ENCODE results near the gene TRAPPC5. TPM values are rescaled to one million over a fixed set of nuclear protein-coding genes. Genes with fewer than 3 reads are reported as not detected.

Gene TRAPPC5
- 83.9 to 93.7 TPM (median 85.2 TPM) in 3 replicates for total RNA-seq

DNA sequence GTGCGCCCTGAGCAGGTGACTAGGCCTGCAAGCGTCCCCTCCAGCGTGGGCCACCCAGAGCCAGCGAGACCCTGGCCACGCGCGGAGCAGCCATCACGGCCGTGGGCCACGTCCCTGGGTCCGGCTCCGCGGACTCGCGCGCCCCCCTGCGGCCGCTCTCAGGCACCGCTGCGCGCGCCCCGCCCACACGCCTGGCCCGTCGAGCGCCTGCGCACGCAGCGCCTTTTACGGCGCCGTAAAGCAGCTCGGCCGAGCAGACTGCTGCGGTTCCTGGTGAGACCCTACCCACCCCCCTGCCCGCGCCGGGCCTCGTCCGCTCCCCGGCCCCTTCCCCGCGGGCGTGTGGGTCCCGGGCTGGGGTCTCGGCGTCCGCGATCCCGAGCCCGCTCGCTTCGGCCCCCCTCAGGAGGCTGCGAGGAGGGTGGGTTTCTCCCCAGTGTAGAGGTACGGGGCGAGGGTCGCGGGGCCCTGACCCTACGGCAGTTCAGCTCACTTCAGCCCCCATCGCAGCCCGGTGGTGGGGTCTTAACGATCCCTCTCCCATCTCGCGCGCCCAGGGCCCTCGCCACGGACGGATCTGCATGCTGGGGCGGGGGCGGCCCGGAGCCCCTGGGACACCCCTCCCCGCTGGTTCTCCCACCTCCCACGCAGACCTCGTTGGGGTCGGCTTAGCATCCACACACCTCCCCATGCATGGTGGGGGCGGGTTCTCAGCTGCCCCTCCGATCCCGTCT lies at the start of gene TRAPPC5:
TSS of gene TRAPPC5 (plus strand) at position 228 of the 734 bp plus-strand sequence. CDS start 1,421 bp downstream, outside the sequence.
- peak; percentile 87 to 95 for DNase-seq (ENCODE audit: low spot score in 2 of 2, unreplicated experiment in 2 of 2)
- H3K36me3 Mint-ChIP-seq: peaks cover 13% of the 10 kb centered on the region
- H3K4me3 Mint-ChIP-seq: peak within 1 kb of the TSS; percentile 84
- H3K9me3 Mint-ChIP-seq: no peaks in the 10 kb centered on the region
- peaks cover 33% of the 10 kb centered on the region for H3K27me3 Mint-ChIP-seq (ENCODE audit: low read depth)
- TF ChIP-seq, protein P1, sequence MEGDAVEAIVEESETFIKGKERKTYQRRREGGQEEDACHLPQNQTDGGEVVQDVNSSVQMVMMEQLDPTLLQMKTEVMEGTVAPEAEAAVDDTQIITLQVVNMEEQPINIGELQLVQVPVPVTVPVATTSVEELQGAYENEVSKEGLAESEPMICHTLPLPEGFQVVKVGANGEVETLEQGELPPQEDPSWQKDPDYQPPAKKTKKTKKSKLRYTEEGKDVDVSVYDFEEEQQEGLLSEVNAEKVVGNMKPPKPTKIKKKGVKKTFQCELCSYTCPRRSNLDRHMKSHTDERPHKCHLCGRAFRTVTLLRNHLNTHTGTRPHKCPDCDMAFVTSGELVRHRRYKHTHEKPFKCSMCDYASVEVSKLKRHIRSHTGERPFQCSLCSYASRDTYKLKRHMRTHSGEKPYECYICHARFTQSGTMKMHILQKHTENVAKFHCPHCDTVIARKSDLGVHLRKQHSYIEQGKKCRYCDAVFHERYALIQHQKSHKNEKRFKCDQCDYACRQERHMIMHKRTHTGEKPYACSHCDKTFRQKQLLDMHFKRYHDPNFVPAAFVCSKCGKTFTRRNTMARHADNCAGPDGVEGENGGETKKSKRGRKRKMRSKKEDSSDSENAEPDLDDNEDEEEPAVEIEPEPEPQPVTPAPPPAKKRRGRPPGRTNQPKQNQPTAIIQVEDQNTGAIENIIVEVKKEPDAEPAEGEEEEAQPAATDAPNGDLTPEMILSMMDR (IDR thresholded peaks at IDR 0.05; ENCODE audit: unreplicated experiment): peak; percentile 82
- H3K4me1 Mint-ChIP-seq: peaks cover 12% of the 10 kb centered on the region
- peak within 1 kb of the TSS; percentile 87 for H3K27ac Mint-ChIP-seq

DNA sequence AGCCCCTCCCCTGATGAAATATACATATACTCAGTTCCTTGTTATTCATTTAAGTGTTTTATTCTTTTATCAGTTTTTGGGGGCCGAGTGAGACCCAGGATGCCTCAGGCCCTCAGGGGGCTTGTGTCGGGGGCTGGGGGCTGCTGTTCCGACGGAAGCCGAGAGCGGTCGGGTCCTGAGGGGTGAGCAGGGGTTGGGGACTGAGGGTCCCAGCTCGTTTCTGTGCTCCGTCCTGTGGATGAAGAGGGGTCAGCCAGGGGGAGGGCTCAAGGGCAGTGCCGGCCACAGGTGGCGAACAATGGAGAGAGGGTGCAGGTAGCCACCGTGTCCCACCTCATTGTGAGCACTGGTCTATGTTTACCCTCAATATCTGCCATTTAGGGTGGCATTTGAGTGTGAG lies 49.1 kb upstream of the TRAPPC5 start:
- peak overlapping the region; percentile 44 for H3K4me3 Mint-ChIP-seq
- H3K9me3 Mint-ChIP-seq: no peaks in the 10 kb centered on the region
- H3K4me1 Mint-ChIP-seq: peaks cover 33% of the 10 kb centered on the region
- peaks cover 17% of the 10 kb centered on the region for H3K27me3 Mint-ChIP-seq (ENCODE audit: low read depth)
- H3K36me3 Mint-ChIP-seq: peaks cover 8% of the 10 kb centered on the region
- H3K27ac Mint-ChIP-seq: no peak overlapping the region
- no peak for DNase-seq (ENCODE audit: low spot score in 2 of 2, unreplicated experiment in 2 of 2)
- TF ChIP-seq, protein P1 (IDR thresholded peaks at IDR 0.05; ENCODE audit: unreplicated experiment): no peak

DNA sequence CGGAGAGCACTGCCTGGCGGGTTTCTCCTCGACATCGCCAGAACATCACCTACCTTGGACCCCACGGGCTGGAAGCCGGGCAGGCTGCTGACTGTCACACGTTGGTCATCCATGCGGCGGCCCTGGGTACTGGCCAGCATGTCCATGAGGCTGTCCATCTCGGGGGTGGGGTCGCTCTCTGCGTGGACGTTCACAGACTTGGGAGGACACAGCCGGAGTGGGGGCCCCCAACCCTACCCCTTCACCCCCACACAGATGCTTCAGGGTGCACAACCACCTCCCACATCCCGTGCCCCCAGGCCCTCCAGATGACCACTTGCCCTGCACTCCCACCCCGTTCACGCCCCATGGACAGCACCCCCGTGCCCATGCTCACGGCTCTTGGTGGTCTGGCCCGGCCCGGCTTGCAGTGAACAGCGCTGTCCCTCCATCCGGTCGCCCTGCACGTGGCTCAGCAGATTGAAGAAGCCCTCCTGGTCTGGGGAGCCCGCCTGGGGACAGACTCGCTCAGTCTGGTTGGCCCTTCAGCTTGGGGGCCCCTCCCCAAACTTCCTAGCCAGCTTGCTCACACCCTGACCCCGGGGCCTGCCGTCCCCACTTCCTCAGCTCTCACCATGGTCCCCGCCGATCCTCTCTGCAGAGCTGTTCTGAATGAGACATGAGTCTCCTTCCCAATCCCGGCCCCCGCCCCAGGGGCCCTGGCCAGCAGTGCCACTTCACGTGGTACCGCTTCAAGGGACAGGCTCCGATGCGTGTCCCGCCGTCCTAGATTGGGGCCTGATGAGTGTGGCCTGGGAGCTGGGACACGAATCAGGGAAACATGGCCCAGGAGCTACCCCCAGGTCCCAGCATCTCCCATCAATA lies 48.1 kb upstream of the TRAPPC5 start:
- peak overlapping the region; percentile 28 for H3K4me3 Mint-ChIP-seq
- H3K4me1 Mint-ChIP-seq: peaks cover 33% of the 10 kb centered on the region
- H3K27ac Mint-ChIP-seq: no peak overlapping the region
- no peak for DNase-seq (ENCODE audit: low spot score in 2 of 2, unreplicated experiment in 2 of 2)
- H3K9me3 Mint-ChIP-seq: no peaks in the 10 kb centered on the region
- peaks cover 23% of the 10 kb centered on the region for H3K27me3 Mint-ChIP-seq (ENCODE audit: low read depth)
- peaks cover 4% of the 10 kb centered on the region for H3K36me3 Mint-ChIP-seq
- TF ChIP-seq, protein P1 (IDR thresholded peaks at IDR 0.05; ENCODE audit: unreplicated experiment): no peak

DNA sequence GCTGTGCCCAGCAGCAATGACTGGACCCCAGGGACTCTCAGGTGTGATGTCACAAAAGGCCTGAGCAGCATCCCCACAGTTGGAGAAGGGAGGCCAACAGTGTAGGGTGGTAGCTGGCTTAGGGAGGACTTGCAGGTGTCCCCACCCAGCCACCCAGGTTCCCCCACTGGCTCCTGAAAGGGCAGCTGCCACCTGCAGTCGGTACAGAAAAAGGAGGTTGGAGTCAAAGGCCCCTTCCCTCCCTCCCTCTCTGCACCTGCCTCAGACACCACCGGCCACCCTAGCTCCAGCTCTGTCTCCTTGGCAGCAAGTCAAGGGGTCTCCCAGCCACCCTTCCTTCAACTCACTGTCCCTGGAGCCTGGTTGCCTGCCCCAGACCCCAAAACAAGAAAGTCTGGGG lies 46.9 kb upstream of the TRAPPC5 start, which contains the start of gene PCP2:
TSS of gene PCP2 (minus strand) at position 22 of the 400 bp plus-strand sequence. CDS start 262 bp downstream, outside the sequence.
- no peaks in the 10 kb centered on the region for H3K9me3 Mint-ChIP-seq
- peak within 1 kb of the TSS; percentile 28 for H3K4me3 Mint-ChIP-seq
- H3K27me3 Mint-ChIP-seq (ENCODE audit: low read depth): peaks cover 28% of the 10 kb centered on the region
- TF ChIP-seq, protein P1 (IDR thresholded peaks at IDR 0.05; ENCODE audit: unreplicated experiment): no peak
- DNase-seq (ENCODE audit: low spot score in 2 of 2, unreplicated experiment in 2 of 2): no peak
- no peak within 1 kb of the TSS for H3K27ac Mint-ChIP-seq
- H3K36me3 Mint-ChIP-seq: peaks cover 4% of the 10 kb centered on the region
- peaks cover 24% of the 10 kb centered on the region for H3K4me1 Mint-ChIP-seq

DNA sequence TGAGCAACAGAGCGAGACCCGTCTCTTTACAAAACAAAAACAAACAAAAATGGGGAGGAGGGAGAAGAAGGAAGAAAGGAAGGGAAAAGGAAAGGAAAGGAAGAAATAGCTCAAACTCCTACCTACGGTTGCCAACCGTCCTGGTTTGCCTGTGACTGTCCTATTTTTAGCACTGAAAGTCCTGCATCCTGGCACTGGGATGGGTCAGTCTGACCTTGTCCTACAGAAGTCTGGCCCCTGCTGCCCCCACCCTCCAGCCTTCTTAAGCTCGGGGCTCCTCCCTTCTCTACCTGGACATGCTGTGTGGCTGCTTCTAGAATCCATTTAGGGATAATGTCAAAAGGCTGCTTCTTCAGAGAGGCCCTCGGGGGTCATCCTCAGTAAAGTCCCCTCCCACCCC lies 45.0 kb upstream of the TRAPPC5 start:
- Mint-ChIP-seq H3K27ac (no peak overlapping the region), H3K27me3 (ENCODE audit: low read depth) (peaks cover 31% of the 10 kb centered on the region), H3K4me3 (peak overlapping the region; percentile 72), H3K9me3 (no peaks in the 10 kb centered on the region), H3K36me3 (no peaks in the 10 kb centered on the region), H3K4me1 (peaks cover 6% of the 10 kb centered on the region)
- no peak for DNase-seq (ENCODE audit: low spot score in 2 of 2, unreplicated experiment in 2 of 2)
- TF ChIP-seq, protein P1 (IDR thresholded peaks at IDR 0.05; ENCODE audit: unreplicated experiment): no peak
